Adrenal gland (tissue), 12 donors: ENCODE results near the gene ITGB6. TPM values are rescaled to one million over a fixed set of nuclear protein-coding genes. Genes with fewer than 3 reads are reported as not detected.

Experiments used
- DNase-seq, 7 donors: peaks; one replicate each; pipeline ENCODE4 v3.0.0-alpha.2; 2019 to 2020
- H3K27ac ChIP-seq, 5 donors: fragments of 200-600 bp; sonication (generic) in 4 of 5; 1 replicate in 3 of 5; 2 replicates in 2 of 5; pipeline versions ENCODE4 v1.5.1 to v1.8.0; 2016 to 2020; ENCODE audit warnings: mild to moderate bottlenecking in 1 of 5
- H3K27me3 ChIP-seq: fragments of 200-600 bp; 2 replicates; pipeline ENCODE4 v1.8.0; 2021
- H3K36me3 ChIP-seq, 2 donors: fragments of 200-600 bp; replicated peaks in 1 of 2; 1 replicate in 1 of 2; 2 replicates in 1 of 2; pipeline versions ENCODE4 v1.5.1 to v1.8.0; 2018 to 2022
- H3K4me1 ChIP-seq, 2 donors: fragments of 200-600 bp; replicated peaks in 1 of 2; 1 replicate in 1 of 2; 2 replicates in 1 of 2; pipeline versions ENCODE4 v1.5.1 to v1.8.0; 2018 to 2021
- H3K4me3 ChIP-seq, 4 donors: fragments of 200-600 bp; sonication (generic) in 3 of 4; one replicate each; pipeline ENCODE4 v1.5.1; 2016 to 2018
- H3K9me3 ChIP-seq, 3 donors: fragments of 200-600 bp; sonication (generic) in 1 of 3; replicated peaks in 1 of 3; 1 replicate in 2 of 3; 2 replicates in 1 of 3; pipeline versions ENCODE4 v1.5.1 to v1.8.0; 2016 to 2021
- CTCF ChIP-seq, 6 experiments: fragments of 450-650 bp in 4 of 6; fragments of 200-600 bp in 2 of 6; sonication (generic) in 1 of 6; IDR thresholded peaks; 1 replicate in 5 of 6; 2 replicates in 1 of 6; pipeline versions ENCODE4 v1.5.1 to v1.8.0; 2016 to 2021; ENCODE audit warnings: antibody characterized with exemption in 6 of 6, mild to moderate bottlenecking in 2 of 6, moderate library complexity in 1 of 6
- POLR2A ChIP-seq, 2 donors: fragments of 450-650 bp; IDR thresholded peaks; one replicate each; pipeline ENCODE4 v1.6.1; 2017; ENCODE audit warnings: antibody characterized with exemption in 2 of 2, mild to moderate bottlenecking in 2 of 2, moderate library complexity in 1 of 2
- WGBS, 4 donors: extraction: QIAGEN DNeasy Blood & Tissue Kit in 2 of 4; methylation state at CpG; one replicate each; pipeline versions ENCODE4 v1.1.5 to v1.1.7; 2013 to 2017; 5-methylcytosine and 5-hydroxymethylcytosine counted together
- intact Hi-C, 2 donors: fragments of 100-400 bp; cut with DNase I; formaldehyde crosslinking; loops; one replicate each; pipeline versions ENCODE4 v1.14.1 to v1.15.0; 2022 to 2023
- polyA plus RNA-seq, 3 donors: library from polyadenylated mRNA; stranded (reverse); fragments of 200-250 nt in 2 of 3; fragments of 350-450 nt in 1 of 3; fragmentation: Illumina TruSeq in 1 of 3; extraction: RNeasy Lipid Tissue Mini Kit (QIAGEN cat#74804) in 1 of 3; gene quantifications; one replicate each; pipeline ENCODE4 v1.2.3, GENCODE V29; 2013 to 2014
- total RNA-seq, 9 donors: library from RNA; depleted of rRNA in 4 of 9; stranded (reverse); fragments of >200 nt in 4 of 9; fragments of 120-200 nt in 1 of 9; fragmentation: NEBNext Ultra II Directional in 1 of 9; extraction: Animal tissue kit (Norgen Biotek cat#: 25700) in 1 of 9; gene quantifications; one replicate each; pipeline versions ENCODE4 v1.1.0 to v1.2.4, GENCODE V29; 2013 to 2023
- donor health status: healthy with polysubstance abuse.
- donor health status: Bipolar disorder and iron deficiency.
- donor health status: DM: yes; HTN: yes; CAD: no.
- donor health status: DM: no; HTN: no; CAD: no.
- donor health status: DM: no; HTN: no; CAD: no.
- donor health status: DM: yes; HTN: yes; CAD: no.

The ITGB6 gene
- total and polyA plus RNA-seq, 12 donors: 0.08 to 0.53 (median 0.18) TPM; not detected in 9

- TF ChIP-seq CTCF (IDR thresholded peaks at IDR 0.05): no peak
- no peak for TF ChIP-seq POLR2A (IDR thresholded peaks at IDR 0.05)
- Histone ChIP-seq H3K27me3 (no peaks in the 10 kb centered on the region), H3K36me3 (no peaks in the 10 kb centered on the region), H3K4me1 (no peaks in the 10 kb centered on the region), H3K27ac (no peak overlapping the region), H3K9me3 (no peaks in the 10 kb centered on the region), H3K4me3 (no peak overlapping the region)
- whole genome bisulfite sequencing, 4 donors: 88 to 91% (median 91%) methylated on average over 3 of the region's 3 CpGs
- no peak for DNase-seq
- intact Hi-C loops: no loop called here
Measured at GRCh38 chr2:160050147-160050546, 149.9 kb downstream of the ITGB6 start.

Other genes starting within 250 kb of the ITGB6 start
- gene PLA2R1, start 137.7 kb downstream of the ITGB6 start, total RNA-seq: 10 to 100 TPM in 2 of 9 donors, 1 to 10 TPM in 7; 2.9 to 11.6 (median 7.0) TPM
- 1 to 10 TPM; 5.4 to 9.8 (median 7.3) TPM for gene PLA2R1, start 137.7 kb downstream of the ITGB6 start, polyA plus RNA-seq